ENCODE data around the gene B2M. TPM values are rescaled to one million over a fixed set of nuclear protein-coding genes. Genes with fewer than 3 reads are reported as not detected.

The B2M gene
- total and polyA plus RNA-seq, 2 of the 8 experiments (the other 6 are each of a cell fraction or from before 2014, with no cell fraction given) = 78.9 to 907 TPM

GRCh38 chr15:44726136-44726535 lies 14.8 kb downstream of the B2M start:
- FAIRE-seq (no peak), DNase-seq (ENCODE audit: low read depth in 1 of 2, low spot score in 2 of 2) (no peak)
- Histone ChIP-seq H3K23me2 (ENCODE audit: low read depth, low read length) (peaks cover 7% of the 10 kb centered on the region), H3K14ac (ENCODE audit: insufficient read length) (no peak overlapping the region), H3K79me2 (ENCODE audit: control insufficient read depth in 1 of 2, insufficient read depth in 2 of 2, low read length in 2 of 2) (no peaks in the 10 kb centered on the region), H2BK120ac (replicated peaks; ENCODE audit: low read depth, low read length) (no peak overlapping the region), H3K27ac (ENCODE audit: low read depth, low read length) (no peak overlapping the region), H2BK20ac (ENCODE audit: low read length) (no peak overlapping the region), H2BK12ac (ENCODE audit: low read depth, low read length) (no peak overlapping the region), H4K5ac (ENCODE audit: insufficient read length, low read depth, low read length) (peak overlapping the region; percentile 4), H3K4ac (replicated peaks; ENCODE audit: insufficient read length, low read depth, low read length) (no peak overlapping the region), H3K36me3 (ENCODE audit: control insufficient read depth in 2 of 4, insufficient read depth in 4 of 4, low read length in 3 of 4) (no peaks in the 10 kb centered on the region), H3K4me1 (replicated peaks in 1 of 4; ENCODE audit: control insufficient read depth in 3 of 4, insufficient read depth in 4 of 4, low read length in 3 of 4) (peaks cover 0 to 7% (median 4%) of the 10 kb centered on the region in 4 experiments; a peak in 4 of 7 replicates), H4K20me1 (replicated peaks in 1 of 2; ENCODE audit: control insufficient read depth in 1 of 2, insufficient read depth in 2 of 2, low read length in 2 of 2) (no peaks in the 10 kb centered on the region), H2BK15ac (ENCODE audit: low read length) (no peak overlapping the region), H3K27me3 (replicated peaks in 1 of 4; ENCODE audit: control insufficient read depth in 3 of 4, extremely low read depth in 1 of 4, insufficient read depth in 3 of 4, low read length in 3 of 4) (no peaks in the 10 kb centered on the region), H3K4me2 (ENCODE audit: insufficient read depth in 1 of 2, low read depth in 2 of 2, low read length in 2 of 2) (peak overlapping the region; percentile 0 to 41; a peak in 1 of 4 replicates), H3K9me3 (ENCODE audit: insufficient read depth in 2 of 2, low read depth in 1 of 2, low read length in 1 of 2) (no peaks in the 10 kb centered on the region), H3K56ac (replicated peaks; ENCODE audit: insufficient read length, low read depth, low read length) (no peak overlapping the region), H2AFZ (ENCODE audit: low read length) (peak overlapping the region; percentile 87), H3K18ac (ENCODE audit: extremely low read depth, low read length) (no peak overlapping the region), H3K79me1 (ENCODE audit: low read depth, low read length) (no peaks in the 10 kb centered on the region), H4K91ac (replicated peaks; ENCODE audit: insufficient read length, low read length) (no peak overlapping the region), H3K23ac (ENCODE audit: insufficient read length) (no peak overlapping the region), H3K4me3 (ENCODE audit: extremely low read depth in 1 of 4, insufficient read depth in 2 of 4, low read depth in 3 of 4, low read length in 4 of 4) (no peak overlapping the region), H2AK5ac (ENCODE audit: low read depth, low read length) (no peak overlapping the region), H3K9ac (replicated peaks in 1 of 4; ENCODE audit: extremely low read depth in 1 of 4, low read depth in 3 of 4, low read length in 3 of 4) (no peak overlapping the region), H2BK5ac (ENCODE audit: low read depth, low read length) (no peak overlapping the region; the same call in 1 of the 2 replicates), H4K8ac (ENCODE audit: extremely low read depth, insufficient read depth, low read length) (no peak overlapping the region)
- ChIA-PET CTCF (ENCODE audit: partially characterized antibody) (interaction anchor here (0.6 to 4.9 kb wide), 5 partner anchors 10 to 191 kb away, joined by 3 to 31 read pairs (median 8); partner anchors contain the start of genes SPG11 and TRIM69), POLR2A (ENCODE audit: partially characterized antibody) (interaction anchor here (0.7 to 6.3 kb wide), 5 partner anchors 10 to 63 kb away, joined by 3 to 64 read pairs (median 4); partner anchors contain the start of genes B2M, PATL2, SPG11 and TRIM69)
- WGBS, 2 experiments (ENCODE audit: extremely low coverage in 1 of 2, insufficient coverage in 1 of 2, insufficient read length in 1 of 2, insufficient replicate concordance in 2 of 2, low coverage in 1 of 2, low lambda C conversion rate in 2 of 2, missing lambda C conversion rate in 1 of 2) = 83% methylated on average over 7 of the region's 7 CpGs; no CpG with 5 or more reads in 1 of the 2 experiments
- no peak for TF ChIP-seq CBX5 (IDR thresholded peaks at IDR 0.05; ENCODE audit: low read depth, low read length)
- no peak for TF ChIP-seq EP300 (IDR thresholded peaks at IDR 0.05; ENCODE audit: borderline replicate concordance in 1 of 2, low read depth in 2 of 2, low read length in 2 of 2)
- no peak for TF ChIP-seq CHD1 (IDR thresholded peaks at IDR 0.05; ENCODE audit: low read depth, low read length)
- no peak for TF ChIP-seq TAF1 (IDR thresholded peaks at IDR 0.05; ENCODE audit: low read depth, low read length)
- TF ChIP-seq CREB1 (IDR thresholded peaks at IDR 0.05) = no peak
- TF ChIP-seq CTBP2 (IDR thresholded peaks at IDR 0.05; ENCODE audit: borderline replicate concordance, insufficient read depth, insufficient read length, low read length) = no peak
- TF ChIP-seq MAFK (IDR thresholded peaks at IDR 0.05; ENCODE audit: low read depth, low read length) = no peak
- TF ChIP-seq BACH1 (IDR thresholded peaks at IDR 0.05; ENCODE audit: low read length) = no peak
- TF ChIP-seq JUN (IDR thresholded peaks at IDR 0.05; ENCODE audit: low read depth, low read length) = no peak
- no peak for TF ChIP-seq NANOG (IDR thresholded peaks at IDR 0.05; ENCODE audit: insufficient read depth, low read depth, low read length, poor library complexity, severe bottlenecking)
- no peak for TF ChIP-seq KDM4A (IDR thresholded peaks at IDR 0.05; ENCODE audit: low read depth, low read length, severe bottlenecking)
- TF ChIP-seq SIX5 (IDR thresholded peaks at IDR 0.05; ENCODE audit: low read depth, low read length) = no peak
- no peak for TF ChIP-seq E2F6 (IDR thresholded peaks at IDR 0.05)
- TF ChIP-seq SRF (IDR thresholded peaks at IDR 0.05; ENCODE audit: low read depth, low read length) = no peak

All from H1 (cell line).